ENCODE results near the gene ZNF394. TPM values are rescaled to one million over a fixed set of nuclear protein-coding genes. Genes with fewer than 3 reads are reported as not detected.

The ZNF394 gene
- total RNA-seq, 2 experiments from 2014 or later = 26.8 to 35.3 TPM

DNA sequence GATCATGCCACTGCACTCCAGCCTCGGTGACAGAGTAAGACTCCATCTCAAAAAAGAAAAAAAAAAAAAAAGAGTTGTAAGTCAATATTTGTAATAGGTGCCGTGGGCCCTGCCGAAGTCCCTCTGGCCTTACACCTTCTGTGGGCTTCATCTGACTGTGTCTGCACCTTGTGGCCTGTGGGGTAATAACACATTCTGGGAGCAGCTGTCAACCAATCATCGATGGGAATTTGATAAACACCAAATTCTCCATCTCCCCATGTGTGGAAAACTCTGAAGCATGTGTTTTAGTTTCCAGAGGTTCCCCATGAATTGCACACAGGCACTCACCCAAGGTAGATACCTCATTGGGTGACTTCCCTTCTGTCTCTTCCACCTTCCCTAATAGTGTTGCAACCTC is 10.8 kb downstream of the ZNF394 start:
- Histone ChIP-seq H2AFZ (ENCODE audit: low read length) (no peak overlapping the region), H4K20me1 (ENCODE audit: insufficient read depth, low read length) (no peaks in the 10 kb centered on the region), H3K9me2 (ENCODE audit: insufficient read depth, low read length) (no peaks in the 10 kb centered on the region), H3K36me3 (ENCODE audit: insufficient read depth, low read length) (peaks cover 54% of the 10 kb centered on the region), H3K27ac (ENCODE audit: low read depth, low read length, poor library complexity, severe bottlenecking) (no peak overlapping the region), H3K4me1 (ENCODE audit: insufficient read depth, low read length, poor library complexity, severe bottlenecking) (no peaks in the 10 kb centered on the region), H3K4me2 (ENCODE audit: low read length) (no peak overlapping the region), H3K4me3 (ENCODE audit: low read depth, low read length, poor library complexity, severe bottlenecking) (no peak overlapping the region), H3K79me2 (ENCODE audit: insufficient read depth, low read depth, low read length) (no peaks in the 10 kb centered on the region), H3K9me3 (ENCODE audit: low read length) (no peaks in the 10 kb centered on the region)
- ChIA-PET POLR2A (no interaction called here), CTCF (ENCODE audit: unreplicated experiment) (no interaction called here)
- TF ChIP-seq, protein P1, sequence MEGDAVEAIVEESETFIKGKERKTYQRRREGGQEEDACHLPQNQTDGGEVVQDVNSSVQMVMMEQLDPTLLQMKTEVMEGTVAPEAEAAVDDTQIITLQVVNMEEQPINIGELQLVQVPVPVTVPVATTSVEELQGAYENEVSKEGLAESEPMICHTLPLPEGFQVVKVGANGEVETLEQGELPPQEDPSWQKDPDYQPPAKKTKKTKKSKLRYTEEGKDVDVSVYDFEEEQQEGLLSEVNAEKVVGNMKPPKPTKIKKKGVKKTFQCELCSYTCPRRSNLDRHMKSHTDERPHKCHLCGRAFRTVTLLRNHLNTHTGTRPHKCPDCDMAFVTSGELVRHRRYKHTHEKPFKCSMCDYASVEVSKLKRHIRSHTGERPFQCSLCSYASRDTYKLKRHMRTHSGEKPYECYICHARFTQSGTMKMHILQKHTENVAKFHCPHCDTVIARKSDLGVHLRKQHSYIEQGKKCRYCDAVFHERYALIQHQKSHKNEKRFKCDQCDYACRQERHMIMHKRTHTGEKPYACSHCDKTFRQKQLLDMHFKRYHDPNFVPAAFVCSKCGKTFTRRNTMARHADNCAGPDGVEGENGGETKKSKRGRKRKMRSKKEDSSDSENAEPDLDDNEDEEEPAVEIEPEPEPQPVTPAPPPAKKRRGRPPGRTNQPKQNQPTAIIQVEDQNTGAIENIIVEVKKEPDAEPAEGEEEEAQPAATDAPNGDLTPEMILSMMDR (conservative IDR thresholded peaks at IDR 0.05; ENCODE audit: low read length) = peak; percentile 42
- no peak for TF ChIP-seq EZH2phosphoT487 (IDR thresholded peaks at IDR 0.05; ENCODE audit: borderline replicate concordance, low read depth, low read length)
- no peak for DNase-seq (ENCODE audit: low spot score)
- no TSS peak for BruUV-seq (replicated peaks)
- intact Hi-C loops (cut with micrococcal nuclease; ENCODE audit: unreplicated experiment) = no loop called here

DNA sequence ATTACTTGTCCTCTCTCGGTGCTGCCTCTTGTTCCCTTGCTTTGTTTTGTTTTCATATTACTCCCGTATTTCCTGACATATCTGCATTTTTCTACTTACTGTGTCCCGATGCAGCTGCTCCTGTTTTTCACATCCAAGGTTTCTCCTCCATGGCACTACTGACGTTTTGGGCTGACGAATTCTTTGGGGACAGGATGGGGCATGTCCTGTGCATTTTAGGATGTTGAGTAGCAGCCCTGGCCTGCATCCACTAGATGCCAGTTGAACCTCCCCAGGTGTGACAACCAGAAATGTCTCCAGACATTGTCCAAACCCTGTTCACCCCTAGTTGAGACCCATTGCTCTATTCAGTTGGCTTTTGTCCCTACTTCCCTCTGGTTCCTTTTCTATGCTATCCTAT is 15.0 kb downstream of the ZNF394 start:
- peaks cover 54% of the 10 kb centered on the region for H3K36me3 ChIP-seq (ENCODE audit: insufficient read depth, low read length)
- H3K27ac ChIP-seq (ENCODE audit: low read depth, low read length, poor library complexity, severe bottlenecking) = no peak overlapping the region
- no peak overlapping the region for H2AFZ ChIP-seq (ENCODE audit: low read length)
- intact Hi-C loops (cut with micrococcal nuclease; ENCODE audit: unreplicated experiment) = no loop called here
- CTCF ChIA-PET (ENCODE audit: unreplicated experiment) = no interaction called here
- H4K20me1 ChIP-seq (ENCODE audit: insufficient read depth, low read length) = no peaks in the 10 kb centered on the region
- BruUV-seq (replicated peaks) = no TSS peak
- H3K4me1 ChIP-seq (ENCODE audit: insufficient read depth, low read length, poor library complexity, severe bottlenecking) = no peaks in the 10 kb centered on the region
- no peaks in the 10 kb centered on the region for H3K79me2 ChIP-seq (ENCODE audit: insufficient read depth, low read depth, low read length)
- no peaks in the 10 kb centered on the region for H3K9me2 ChIP-seq (ENCODE audit: insufficient read depth, low read length)
- no peak overlapping the region for H3K4me3 ChIP-seq (ENCODE audit: low read depth, low read length, poor library complexity, severe bottlenecking)
- no peak overlapping the region for H3K4me2 ChIP-seq (ENCODE audit: low read length)
- TF ChIP-seq, protein P1 (conservative IDR thresholded peaks at IDR 0.05; ENCODE audit: low read length) = no peak
- no peak for TF ChIP-seq EZH2phosphoT487 (IDR thresholded peaks at IDR 0.05; ENCODE audit: borderline replicate concordance, low read depth, low read length)
- H3K9me3 ChIP-seq (ENCODE audit: low read length) = no peaks in the 10 kb centered on the region
- POLR2A ChIA-PET = no interaction called here
- DNase-seq (ENCODE audit: low spot score) = no peak

DNA sequence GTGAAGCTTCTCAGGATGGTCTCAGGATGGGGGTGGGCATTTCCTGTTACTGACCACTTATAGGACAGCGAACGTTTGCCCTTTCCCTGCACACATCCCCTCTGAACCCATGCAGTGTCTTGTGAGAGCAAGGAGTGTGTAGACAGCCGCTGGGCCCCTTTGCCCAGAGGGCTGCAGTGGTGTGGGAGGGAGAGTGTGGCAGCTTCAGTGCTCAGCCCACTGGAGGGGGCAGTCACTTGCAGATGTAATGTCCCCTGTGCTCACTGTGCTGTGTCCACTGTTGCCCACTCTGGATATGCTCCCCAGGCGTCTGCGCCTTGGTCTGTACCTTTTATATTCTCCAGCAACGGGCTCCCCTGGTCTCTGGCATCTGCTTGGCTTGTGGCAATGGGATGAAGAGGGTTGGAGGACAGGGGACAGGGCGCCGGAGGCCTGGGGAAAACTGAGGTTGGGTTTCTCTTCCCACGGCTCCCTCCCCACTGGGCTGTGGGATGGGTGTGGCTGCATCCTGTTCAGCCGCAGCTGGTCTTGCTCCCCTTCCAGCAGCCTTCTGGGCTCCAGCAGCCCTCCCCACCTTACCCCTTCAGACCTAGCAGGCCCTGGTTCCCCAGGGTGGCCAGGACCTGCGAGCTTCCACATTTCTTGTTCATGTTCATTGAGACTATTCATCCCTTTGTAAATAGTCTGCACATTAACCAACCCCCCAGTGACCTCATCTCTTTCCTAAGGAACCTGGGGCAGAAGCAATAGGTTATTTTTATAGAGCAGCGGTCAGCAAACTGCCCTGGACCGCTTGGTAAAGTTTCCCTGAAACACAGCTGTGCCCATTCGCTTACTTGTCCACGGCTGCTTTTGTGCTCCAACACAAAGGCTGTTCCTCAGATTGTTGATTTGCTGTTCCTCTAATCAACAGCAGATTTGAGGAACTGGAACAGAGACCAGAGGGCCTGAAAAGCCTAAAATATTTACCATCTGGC is 21.3 kb downstream of the ZNF394 start:
- H3K36me3 ChIP-seq (ENCODE audit: insufficient read depth, low read length) = peaks cover 74% of the 10 kb centered on the region
- intact Hi-C loops (cut with micrococcal nuclease; ENCODE audit: unreplicated experiment) = no loop called here
- POLR2A ChIA-PET = interaction anchor here (0.7 kb wide), 1 partner anchor 15 kb away, joined by 3 read pairs; no protein-coding TSS in a partner anchor
- BruUV-seq (replicated peaks) = no TSS peak
- H3K9me2 ChIP-seq (ENCODE audit: insufficient read depth, low read length) = no peaks in the 10 kb centered on the region
- no peak for DNase-seq (ENCODE audit: low spot score)
- H2AFZ ChIP-seq (ENCODE audit: low read length) = no peak overlapping the region
- H3K27ac ChIP-seq (ENCODE audit: low read depth, low read length, poor library complexity, severe bottlenecking) = no peak overlapping the region
- no peak overlapping the region for H3K4me2 ChIP-seq (ENCODE audit: low read length)
- TF ChIP-seq, protein P1 (conservative IDR thresholded peaks at IDR 0.05; ENCODE audit: low read length) = no peak
- TF ChIP-seq EZH2phosphoT487 (IDR thresholded peaks at IDR 0.05; ENCODE audit: borderline replicate concordance, low read depth, low read length) = no peak
- H3K9me3 ChIP-seq (ENCODE audit: low read length) = no peaks in the 10 kb centered on the region
- no peaks in the 10 kb centered on the region; the same call in 1 of the 2 replicates for H4K20me1 ChIP-seq (ENCODE audit: insufficient read depth, low read length)
- no peak overlapping the region for H3K4me3 ChIP-seq (ENCODE audit: low read depth, low read length, poor library complexity, severe bottlenecking)
- peaks cover 50% of the 10 kb centered on the region for H3K79me2 ChIP-seq (ENCODE audit: insufficient read depth, low read depth, low read length)
- H3K4me1 ChIP-seq (ENCODE audit: insufficient read depth, low read length, poor library complexity, severe bottlenecking) = peaks cover 9% of the 10 kb centered on the region
- CTCF ChIA-PET (ENCODE audit: unreplicated experiment) = no interaction called here

All from OCI-LY7 (cell line).